Small intestine (tissue), 7 donors: ENCODE data around the gene CCT7. TPM values are rescaled to one million over a fixed set of nuclear protein-coding genes. Genes with fewer than 3 reads are reported as not detected.

Experiments
- DNase-seq, 2 donors: peaks; one replicate each; pipeline versions ENCODE4 v3.0.0 to v3.0.0-alpha.2; 2013
- FAIRE-seq: peaks from 2 replicates; lab custom pipeline; 2012; peaks lifted over from hg19 to GRCh38; lab: Jason Lieb, UNC
- H3K27ac ChIP-seq, 3 donors: one replicate each; pipeline ENCODE4 v1.5.1; 2013; ENCODE audit warnings: low read length in 2 of 3, mild to moderate bottlenecking in 2 of 3, control low read depth in 1 of 3, inconsistent platforms in 1 of 3, low read depth in 1 of 3, moderate library complexity in 1 of 3
- H3K27me3 ChIP-seq, 3 donors: one replicate each; pipeline ENCODE4 v1.6.1; 2013; ENCODE audit warnings: low read length in 3 of 3, inconsistent platforms in 1 of 3; ENCODE audit not compliant: control insufficient read depth in 3 of 3, insufficient read depth in 3 of 3
- H3K36me3 ChIP-seq, 3 donors: one replicate each; pipeline ENCODE4 v1.6.1; 2013; ENCODE audit warnings: low read length in 3 of 3, inconsistent platforms in 1 of 3, low read depth in 1 of 3, mild to moderate bottlenecking in 1 of 3, moderate library complexity in 1 of 3; ENCODE audit not compliant: control insufficient read depth in 3 of 3, insufficient read depth in 2 of 3
- H3K4me1 ChIP-seq, 3 donors: one replicate each; pipeline ENCODE4 v1.6.1; 2013; ENCODE audit warnings: low read length in 2 of 3, inconsistent platforms in 1 of 3, low read depth in 1 of 3, mild to moderate bottlenecking in 1 of 3, moderate library complexity in 1 of 3; ENCODE audit not compliant: control insufficient read depth in 3 of 3, insufficient read depth in 2 of 3
- H3K4me3 ChIP-seq, 3 donors: one replicate each; pipeline ENCODE4 v1.5.1; 2013; ENCODE audit warnings: low read length in 3 of 3, control low read depth in 1 of 3, inconsistent platforms in 1 of 3, low read depth in 1 of 3, mild to moderate bottlenecking in 1 of 3, moderate library complexity in 1 of 3
- H3K9me3 ChIP-seq, 2 donors: one replicate each; pipeline ENCODE4 v1.6.1; 2013; ENCODE audit warnings: low read depth in 1 of 2, low read length in 1 of 2; ENCODE audit not compliant: control insufficient read depth in 2 of 2, insufficient read depth in 1 of 2
- WGBS, 3 donors: extraction: QIAGEN DNeasy Blood & Tissue Kit; methylation state at CpG; one replicate each; pipeline ENCODE4 v1.1.7; 2013; 5-methylcytosine and 5-hydroxymethylcytosine counted together
- polyA plus RNA-seq, 4 donors: library from polyadenylated mRNA; stranded (reverse) in 3 of 4; unstranded in 1 of 4; fragments of 200-250 nt in 3 of 4; fragments of 120-200 nt in 1 of 4; gene quantifications; one replicate each; pipeline versions ENCODE4 v1.2.1 to v1.2.3, GENCODE V29; 2013
- donor health status: healthy with polysubstance abuse.
- donor health status: control.
- donor health status: control.
- donor health status: Bipolar disorder and iron deficiency.
- donor health status: healthy.

The CCT7 gene
- polyA plus RNA-seq, 4 donors = 120 to 196 (median 143) TPM

GRCh38 chr2:73232403-73233153, 1.5 kb upstream of the CCT7 start:
- Histone ChIP-seq H3K27ac (peak overlapping the region; percentile 45 to 79 (median 55)), H3K4me3 (peak overlapping the region; percentile 51 to 83 (median 76)), H3K9me3 (no peaks in the 10 kb centered on the region), H3K27me3 (no peaks in the 10 kb centered on the region), H3K36me3 (peaks cover 0 to 23% (median 5%) of the 10 kb centered on the region in 3 donors), H3K4me1 (peaks cover 3 to 6% (median 6%) of the 10 kb centered on the region in 3 donors)
- DNase-seq (peak in 1 of 2 donors; percentile 70), FAIRE-seq (no peak)
- 1 to 3% (median 2%) methylated on average over 25 to 37 of the region's 37 CpGs for WGBS, 3 donors

DNA sequence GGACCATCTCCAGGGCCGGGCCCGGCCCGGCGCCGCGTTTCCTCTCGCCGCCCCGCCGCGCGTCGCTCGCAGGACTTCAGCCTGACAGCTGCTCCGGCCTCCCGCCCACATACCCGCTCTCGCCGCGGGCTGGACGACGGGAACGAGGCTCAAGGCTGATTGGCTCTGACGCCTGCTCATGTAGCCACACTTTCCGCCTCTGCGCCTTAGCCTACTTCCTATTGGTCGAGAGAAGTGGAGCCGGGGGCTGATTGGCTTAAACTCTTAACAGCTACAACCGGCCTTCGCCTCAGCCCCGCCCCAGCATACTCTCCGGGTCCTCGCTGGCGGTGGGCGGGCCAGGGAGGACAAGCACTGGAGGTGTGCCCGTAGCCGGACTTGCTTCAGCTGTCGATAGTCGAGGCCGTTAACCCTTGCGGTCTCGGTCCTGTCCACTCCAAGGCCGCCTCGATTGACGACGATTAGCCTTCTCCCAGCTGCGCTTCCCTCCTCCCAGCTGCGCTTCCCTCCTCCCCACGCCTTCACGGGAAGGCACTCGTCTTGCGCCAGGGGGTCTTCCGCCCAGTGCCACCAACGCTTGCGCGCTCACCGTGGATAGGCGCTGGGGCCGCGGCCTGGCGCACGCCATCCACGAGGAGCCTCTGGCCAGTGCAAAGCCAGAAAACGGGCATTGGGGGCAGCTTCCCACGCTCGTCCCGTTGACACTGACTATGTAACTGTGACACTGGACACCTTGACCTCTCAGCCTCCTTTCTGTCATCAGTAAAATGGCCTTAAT, 765 bp upstream of the CCT7 start, which contains the start of gene PRADC1:
Gene PRADC1 (minus strand): TSS at position 86 of the 778 bp plus-strand sequence. CDS start 79 bp downstream, at position 7.
- 0% methylated on average over 47 to 67 of the region's 67 CpGs for whole genome bisulfite sequencing, 3 donors
- FAIRE-seq = no peak
- Histone ChIP-seq H3K36me3 (peaks cover 2 to 17% (median 5%) of the 10 kb centered on the region in 3 donors), H3K27me3 (no peaks in the 10 kb centered on the region), H3K27ac (peak within 1 kb of the TSS; percentile 88 to 96 (median 95)), H3K4me1 (peaks cover 3 to 6% (median 6%) of the 10 kb centered on the region in 3 donors), H3K4me3 (peak within 1 kb of the TSS; percentile 64 to 96 (median 83)), H3K9me3 (no peaks in the 10 kb centered on the region)
- DNase-seq = peak; percentile 100

- no peaks in the 10 kb centered on the region for H3K27me3 ChIP-seq
- DNase-seq = no peak
- no peaks in the 10 kb centered on the region for H3K9me3 ChIP-seq
- WGBS, 3 donors = 49 to 59% (median 56%) methylated on average over 11 of the region's 11 CpGs
- H3K36me3 ChIP-seq = peaks cover 6 to 12% (median 11%) of the 10 kb centered on the region in 3 donors
- peak overlapping the region; percentile 64 to 96 (median 83) for H3K4me3 ChIP-seq
- FAIRE-seq = no peak
- no peak overlapping the region for H3K27ac ChIP-seq
- H3K4me1 ChIP-seq = peaks cover 3 to 6% (median 6%) of the 10 kb centered on the region in 3 donors
Observed at GRCh38 chr2:73235315-73236028, 1.4 kb downstream of the CCT7 start.

- H3K4me3 ChIP-seq = no peak overlapping the region
- H3K36me3 ChIP-seq = peaks cover 8 to 15% (median 11%) of the 10 kb centered on the region in 3 donors
- DNase-seq (no peak), FAIRE-seq (no peak)
- H3K27ac ChIP-seq = no peak overlapping the region
- no peaks in the 10 kb centered on the region for H3K9me3 ChIP-seq
- H3K4me1 ChIP-seq = peaks cover 3 to 6% (median 6%) of the 10 kb centered on the region in 3 donors
- no peaks in the 10 kb centered on the region for H3K27me3 ChIP-seq
- WGBS, 3 donors = 41 to 64% (median 56%) methylated on average over 1 of the region's 1 CpG
Observed at GRCh38 chr2:73237168-73237567, 3.1 kb downstream of the CCT7 start.

DNA sequence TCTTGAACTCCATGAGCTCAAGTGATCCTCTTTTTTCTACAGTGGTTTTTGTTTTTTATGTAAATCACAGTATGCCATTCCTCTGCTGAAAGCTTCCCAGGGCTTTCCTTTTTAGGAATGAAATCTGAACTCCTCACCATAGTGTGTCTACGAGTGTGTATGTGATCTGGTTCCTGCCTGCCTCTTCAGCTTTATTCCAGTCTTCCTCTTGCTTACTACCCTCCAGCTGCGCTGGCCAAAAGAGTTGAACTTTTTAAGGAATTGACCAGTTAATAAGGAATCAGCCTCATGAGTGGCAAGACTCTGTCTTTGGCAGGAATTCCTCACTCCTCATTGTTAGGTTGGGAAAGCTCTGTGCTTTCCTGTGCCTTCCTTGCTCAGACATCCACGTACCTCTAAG, 4.0 kb downstream of the CCT7 start:
- no peaks in the 10 kb centered on the region for H3K27me3 ChIP-seq
- DNase-seq (no peak), FAIRE-seq (no peak)
- no peak overlapping the region for H3K4me3 ChIP-seq
- no peaks in the 10 kb centered on the region for H3K9me3 ChIP-seq
- H3K4me1 ChIP-seq = peaks cover 2 to 3% (median 2%) of the 10 kb centered on the region in 3 donors
- peaks cover 8 to 18% (median 13%) of the 10 kb centered on the region in 3 donors for H3K36me3 ChIP-seq
- H3K27ac ChIP-seq = no peak overlapping the region
- WGBS, 3 donors = 79 to 87% (median 82%) methylated on average over 3 of the region's 3 CpGs

DNA sequence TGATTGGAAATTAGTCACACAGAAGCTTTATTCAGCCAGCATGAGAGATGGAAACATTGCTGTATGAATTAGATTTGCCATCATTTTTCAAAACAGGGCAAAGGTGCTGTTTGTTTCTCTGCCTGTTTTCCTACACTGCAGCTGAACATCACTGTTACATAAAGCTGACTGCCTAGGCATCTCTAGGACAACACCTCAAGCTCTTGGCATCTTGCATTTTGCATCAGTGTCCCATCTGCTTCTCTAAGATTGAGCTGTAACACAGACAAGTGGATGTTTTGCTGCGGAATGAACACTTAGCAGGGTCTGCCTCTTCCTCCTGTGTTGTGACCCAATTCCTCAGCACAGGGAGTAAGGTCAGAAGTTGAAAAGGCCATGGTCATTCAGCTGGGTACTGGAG, 4.9 kb downstream of the CCT7 start:
- H3K36me3 ChIP-seq = peaks cover 8 to 20% (median 15%) of the 10 kb centered on the region in 3 donors
- H3K9me3 ChIP-seq = no peaks in the 10 kb centered on the region
- H3K4me1 ChIP-seq = peaks cover 2 to 3% (median 2%) of the 10 kb centered on the region in 3 donors
- H3K27ac ChIP-seq = no peak overlapping the region
- no peaks in the 10 kb centered on the region for H3K27me3 ChIP-seq
- FAIRE-seq (no peak), DNase-seq (no peak)
- no peak overlapping the region for H3K4me3 ChIP-seq
- 87 to 91% (median 88%) methylated on average over 1 of the region's 1 CpG for WGBS, 3 donors

DNA sequence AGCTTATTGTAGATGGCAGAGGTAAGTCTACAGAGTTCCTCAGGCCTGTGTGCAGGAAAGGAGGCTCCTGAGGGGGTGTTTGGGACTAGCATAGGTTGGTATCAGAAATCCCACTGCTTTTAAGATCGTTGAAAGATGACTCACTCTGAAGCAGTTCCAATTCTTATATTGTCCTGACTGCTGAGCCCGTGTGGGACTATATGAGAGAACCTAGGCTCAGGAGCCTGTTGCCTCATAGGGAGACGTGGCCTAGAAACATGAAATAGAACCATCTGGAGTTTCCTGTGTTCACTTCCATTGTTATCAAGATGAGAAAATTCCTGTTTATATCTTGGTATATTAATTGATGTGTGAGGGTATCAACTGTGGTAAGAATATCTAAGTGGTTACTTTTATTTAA, 5.7 kb downstream of the CCT7 start:
- Histone ChIP-seq H3K4me1 (peaks cover 2 to 3% (median 2%) of the 10 kb centered on the region in 3 donors), H3K27me3 (no peaks in the 10 kb centered on the region), H3K27ac (no peak overlapping the region), H3K4me3 (no peak overlapping the region), H3K9me3 (no peaks in the 10 kb centered on the region), H3K36me3 (peaks cover 11 to 26% (median 22%) of the 10 kb centered on the region in 3 donors)
- DNase-seq (no peak), FAIRE-seq (no peak)
- 45 to 54% (median 54%) methylated on average over 3 of the region's 3 CpGs for WGBS, 3 donors
